ENCODE measurements around the gene PSMB4.
"Not testable (repeated sequence)": the region's sequence is repeated elsewhere in the genome, so short reads cannot be mapped to it uniquely, and the experiment has no call there.

The PSMB4 gene

DNA sequence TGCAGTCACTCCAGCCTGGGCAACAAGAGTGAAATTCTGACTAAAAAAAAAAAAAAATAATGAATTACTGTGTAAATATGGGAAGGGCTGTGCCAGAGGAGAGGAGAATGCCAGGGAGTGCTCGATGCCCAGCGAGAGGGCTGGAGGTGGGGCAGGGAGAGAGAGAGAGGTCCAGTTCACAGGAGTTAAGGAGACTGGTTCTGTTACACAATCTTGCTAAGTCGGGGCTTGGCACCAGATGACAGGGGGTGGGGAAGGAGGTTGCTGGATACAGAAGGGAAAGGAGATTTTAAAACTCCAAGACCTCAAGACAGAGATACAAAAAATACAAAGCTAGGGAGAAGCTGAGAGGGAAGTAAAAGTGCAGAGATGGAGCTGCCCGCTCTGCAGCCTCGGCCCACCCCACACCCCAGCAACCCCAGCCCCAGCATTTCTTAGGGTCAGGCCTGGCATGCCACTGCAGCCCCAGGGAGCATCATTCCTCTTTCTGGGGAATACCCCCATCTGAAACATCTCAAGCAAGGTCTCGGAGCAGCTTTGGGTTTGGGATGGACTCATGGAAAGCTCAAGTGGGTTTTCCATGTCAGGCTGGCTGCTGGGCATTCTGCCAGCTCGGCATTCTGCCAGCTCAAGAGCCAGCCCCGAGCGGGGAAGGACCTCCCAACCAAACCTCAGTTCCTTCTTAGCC lies 27.9 kb upstream of the PSMB4 start:
- DNase-seq (ENCODE audit: low spot score in 2 of 2) = peak in 1 of 2 experiments; percentile 22
- Histone ChIP-seq H3K4me3 (no peak overlapping the region), H3K27me3 (ENCODE audit: low read depth) (no peaks in the 10 kb centered on the region)

GRCh38 chr1:151372058-151372934 lies 27.1 kb upstream of the PSMB4 start, which contains the start of gene SELENBP1:
Gene SELENBP1 (minus strand): TSS chr1:151372705. CDS start chr1:151372641, 64 bp downstream.
- Histone ChIP-seq H3K4me3 (peak within 1 kb of the TSS; percentile 14), H3K27me3 (ENCODE audit: low read depth) (no peaks in the 10 kb centered on the region), H3K4me1 (0 out of 2 replicates have a peak, but pooled peaks cover 2% of the 10 kb centered on the region), H3K9me3 (no peaks in the 10 kb centered on the region), H3K36me3 (replicated peaks) (no peaks in the 10 kb centered on the region)
- peak; percentile 8 to 53 for DNase-seq (ENCODE audit: low spot score in 2 of 2)
- in situ Hi-C loops (cut with MboI; ENCODE audit: low sequenced_read_pairs) = no loop called here

More for the DNA sequence above, 27.9 kb upstream of the PSMB4 start:
- Histone ChIP-seq H3K9me3 (no peaks in the 10 kb centered on the region), H3K36me3 (replicated peaks) (no peaks in the 10 kb centered on the region), H3K4me1 (0 out of 2 replicates have a peak, but pooled peaks cover 2% of the 10 kb centered on the region)
- in situ Hi-C loops (cut with MboI; ENCODE audit: low sequenced_read_pairs) = no loop called here

GRCh38 chr1:151373196-151373595 lies 26.2 kb upstream of the PSMB4 start:
- Histone ChIP-seq H3K27me3 (ENCODE audit: low read depth) (no peaks in the 10 kb centered on the region), H3K9me3 (no peaks in the 10 kb centered on the region), H3K4me1 (0 out of 2 replicates have a peak, but pooled peaks cover 2% of the 10 kb centered on the region), H3K36me3 (replicated peaks) (no peaks in the 10 kb centered on the region), H3K4me3 (no peak overlapping the region)
- in situ Hi-C loops (cut with MboI; ENCODE audit: low sequenced_read_pairs) = no loop called here
- DNase-seq (ENCODE audit: low spot score in 2 of 2) = no peak

DNA sequence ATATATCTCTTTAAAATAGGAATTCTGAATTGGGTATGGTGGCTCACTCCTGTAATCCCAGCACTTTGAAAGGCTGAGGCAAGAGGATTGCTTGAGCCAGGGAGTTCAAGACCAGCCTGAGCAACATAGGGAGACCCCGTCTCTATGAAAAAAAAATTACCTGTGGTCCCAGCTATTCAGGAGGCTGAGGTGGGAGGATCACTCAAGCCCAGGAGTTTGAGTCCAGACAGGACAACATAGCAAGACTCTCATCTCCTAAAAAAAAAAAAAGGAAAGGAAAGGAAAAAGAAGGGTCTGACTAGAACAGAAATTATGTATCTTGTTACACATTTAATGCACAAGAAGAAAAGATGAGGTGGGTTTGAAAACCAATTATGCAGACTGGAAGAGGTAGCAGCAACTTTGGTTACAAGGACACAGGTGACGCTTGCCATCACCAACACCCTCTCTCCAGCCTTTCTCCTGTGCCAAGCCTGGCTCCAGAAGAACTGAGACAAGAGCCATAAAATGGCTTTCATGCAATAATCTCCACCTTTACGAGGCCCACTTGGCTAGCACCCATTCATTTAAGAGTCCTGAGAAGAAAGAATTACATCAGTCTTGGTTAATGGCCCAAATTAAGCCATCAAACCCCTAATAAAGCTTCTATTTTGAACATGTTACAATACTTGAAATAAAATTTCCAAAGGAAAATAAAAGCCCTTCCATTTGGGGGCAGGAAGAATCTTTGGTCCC lies 22.1 kb upstream of the PSMB4 start:
- Histone ChIP-seq H3K27me3 (ENCODE audit: low read depth) (no peaks in the 10 kb centered on the region), H3K4me3 (no peak overlapping the region), H3K4me1 (no peaks in the 10 kb centered on the region), H3K9me3 (no peaks in the 10 kb centered on the region), H3K36me3 (replicated peaks) (no peaks in the 10 kb centered on the region)
- in situ Hi-C loops (cut with MboI; ENCODE audit: low sequenced_read_pairs) = no loop called here
- peak in 1 of 2 experiments; percentile 12 for DNase-seq (ENCODE audit: low spot score in 2 of 2)

DNA sequence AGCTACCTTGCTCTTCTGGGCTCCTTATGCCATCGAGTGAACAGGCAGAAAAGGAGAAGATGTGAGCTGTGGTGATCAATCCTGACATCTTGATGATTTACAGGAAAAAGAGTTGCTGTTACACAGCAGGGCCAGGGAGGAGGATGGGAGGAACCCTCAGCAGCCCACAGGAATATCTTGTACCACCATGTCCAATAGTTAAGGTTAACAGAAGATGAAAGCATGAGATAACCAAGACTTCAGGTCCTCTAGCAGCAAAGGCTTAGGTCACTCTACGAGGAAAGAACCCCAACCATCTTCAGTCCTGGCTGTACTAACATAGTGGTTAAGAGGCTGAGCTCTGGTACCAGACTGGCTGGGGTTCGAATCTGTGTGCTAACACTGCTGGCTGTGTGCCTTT lies 14.8 kb upstream of the PSMB4 start:
- H3K4me1 ChIP-seq = no peaks in the 10 kb centered on the region
- no peak for DNase-seq (ENCODE audit: low spot score in 2 of 2)
- no peak overlapping the region for H3K4me3 ChIP-seq
- H3K36me3 ChIP-seq (replicated peaks) = no peaks in the 10 kb centered on the region
- H3K9me3 ChIP-seq = no peaks in the 10 kb centered on the region
- in situ Hi-C loops (cut with MboI; ENCODE audit: low sequenced_read_pairs) = no loop called here
- no peaks in the 10 kb centered on the region for H3K27me3 ChIP-seq (ENCODE audit: low read depth)

DNA sequence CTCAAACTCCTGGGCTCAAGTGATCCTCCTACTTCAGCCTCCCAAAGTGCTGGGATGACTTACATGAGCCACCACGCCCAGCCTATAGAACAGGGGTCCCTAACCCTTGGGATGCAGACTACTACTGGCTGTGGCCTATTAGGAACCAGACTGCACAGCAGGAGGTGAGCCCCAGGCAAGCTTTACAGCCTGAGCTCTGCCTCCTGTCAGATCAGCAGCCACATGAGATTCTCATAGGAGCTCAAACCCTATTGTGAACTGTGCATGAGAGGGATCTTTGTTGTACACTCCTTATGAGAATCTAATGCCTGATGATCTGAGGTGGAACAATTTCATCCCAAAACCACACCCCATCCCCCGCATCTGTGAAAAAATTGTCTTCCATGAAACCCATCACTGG lies 13.4 kb upstream of the PSMB4 start:
- DNase-seq (ENCODE audit: low spot score in 2 of 2) = no peak
- no peaks in the 10 kb centered on the region for H3K27me3 ChIP-seq (ENCODE audit: low read depth)
- in situ Hi-C loops (cut with MboI; ENCODE audit: low sequenced_read_pairs) = no loop called here

DNA sequence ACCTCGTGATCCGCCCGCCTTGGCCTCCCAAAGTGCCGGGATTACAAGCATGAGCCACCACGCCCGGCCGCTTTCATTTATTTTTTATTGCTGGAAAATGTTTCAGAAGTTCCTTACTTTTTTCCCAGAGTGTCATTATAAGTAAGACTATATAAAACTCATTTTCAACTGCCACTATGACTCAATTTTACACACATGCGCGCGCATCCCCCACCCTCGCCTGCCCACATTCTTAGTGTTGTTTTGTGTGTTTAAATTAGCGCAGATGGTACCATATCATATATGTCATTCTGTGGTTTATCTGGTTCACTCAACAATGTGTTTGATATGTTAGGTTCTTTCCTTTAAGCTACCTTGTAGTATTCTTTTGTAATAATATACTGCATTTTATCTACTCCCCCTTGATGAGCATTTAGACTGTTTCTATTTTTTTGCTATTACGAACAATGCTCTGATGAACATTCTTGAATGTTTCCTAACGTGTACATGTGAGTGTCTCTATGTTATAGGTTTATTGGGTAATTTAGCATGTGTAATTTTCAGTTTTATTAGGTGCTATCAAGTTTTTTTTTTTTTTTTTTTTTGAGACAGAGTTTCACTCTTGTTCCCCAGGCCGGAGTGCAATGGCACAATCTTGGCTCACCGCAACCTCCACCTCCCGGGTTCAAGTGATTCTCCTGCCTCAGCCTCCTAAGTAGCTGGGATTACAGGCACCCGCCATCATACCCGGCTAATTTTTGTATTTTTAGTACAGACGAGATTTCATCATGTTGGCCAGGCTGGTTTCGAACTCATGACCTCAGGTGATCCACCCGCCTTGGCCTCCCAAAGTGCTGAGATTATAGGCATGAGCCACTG lies 8.9 kb upstream of the PSMB4 start:
- H3K27me3 ChIP-seq (ENCODE audit: low read depth); in situ Hi-C loops (cut with MboI; ENCODE audit: low sequenced_read_pairs); H3K36me3 ChIP-seq (replicated peaks); H3K9me3 ChIP-seq; H3K4me3 ChIP-seq; DNase-seq (ENCODE audit: low spot score in 2 of 2); H3K4me1 ChIP-seq: not testable (repeated sequence)

More for the DNA sequence above, 13.4 kb upstream of the PSMB4 start:
- no peaks in the 10 kb centered on the region for H3K4me1 ChIP-seq
- no peaks in the 10 kb centered on the region for H3K9me3 ChIP-seq
- no peaks in the 10 kb centered on the region for H3K36me3 ChIP-seq (replicated peaks)
- H3K4me3 ChIP-seq = no peak overlapping the region

- H3K4me1 ChIP-seq = no peaks in the 10 kb centered on the region
- in situ Hi-C loops (cut with MboI; ENCODE audit: low sequenced_read_pairs) = no loop called here
- H3K36me3 ChIP-seq (replicated peaks) = no peaks in the 10 kb centered on the region
- no peak overlapping the region for H3K4me3 ChIP-seq
- H3K27me3 ChIP-seq (ENCODE audit: low read depth) = peaks cover 4% of the 10 kb centered on the region; the same call in 1 of the 2 replicates
- no peak for DNase-seq (ENCODE audit: low spot score in 2 of 2)
- H3K9me3 ChIP-seq = no peaks in the 10 kb centered on the region
Measured at GRCh38 chr1:151391079-151391563, 8.3 kb upstream of the PSMB4 start.

DNA sequence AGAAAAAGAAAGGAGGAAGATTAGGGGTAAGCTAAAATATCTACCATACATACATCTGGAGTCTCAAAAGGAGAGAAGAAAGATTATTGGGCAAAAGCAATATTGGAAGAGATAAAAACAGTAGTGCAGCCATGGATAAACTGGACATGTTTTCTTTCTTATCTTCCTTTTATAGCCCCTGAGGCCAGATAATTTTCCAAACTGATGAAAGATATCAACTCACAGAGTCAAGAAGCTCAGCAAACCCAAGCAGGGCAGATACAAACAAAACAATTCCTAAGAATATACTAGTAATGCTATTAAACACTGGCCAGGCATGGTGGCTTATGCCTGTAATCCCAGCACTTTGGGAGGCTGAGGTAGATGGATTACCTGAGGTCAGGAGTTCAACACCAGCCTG lies 5.8 kb upstream of the PSMB4 start:
- Histone ChIP-seq H3K36me3 (replicated peaks) (no peaks in the 10 kb centered on the region), H3K4me1 (no peaks in the 10 kb centered on the region), H3K4me3 (no peak overlapping the region), H3K9me3 (no peaks in the 10 kb centered on the region), H3K27me3 (ENCODE audit: low read depth) (peaks cover 4% of the 10 kb centered on the region; the same call in 1 of the 2 replicates)
- no peak for DNase-seq (ENCODE audit: low spot score in 2 of 2)
- in situ Hi-C loops (cut with MboI; ENCODE audit: low sequenced_read_pairs) = no loop called here

GRCh38 chr1:151396265-151396664 lies 3.1 kb upstream of the PSMB4 start:
- H3K9me3 ChIP-seq; H3K4me3 ChIP-seq; in situ Hi-C loops (cut with MboI; ENCODE audit: low sequenced_read_pairs); DNase-seq (ENCODE audit: low spot score in 2 of 2); H3K27me3 ChIP-seq (ENCODE audit: low read depth); H3K4me1 ChIP-seq: not testable (repeated sequence)
- peaks cover 11% of the 10 kb centered on the region for H3K36me3 ChIP-seq (replicated peaks)

DNA sequence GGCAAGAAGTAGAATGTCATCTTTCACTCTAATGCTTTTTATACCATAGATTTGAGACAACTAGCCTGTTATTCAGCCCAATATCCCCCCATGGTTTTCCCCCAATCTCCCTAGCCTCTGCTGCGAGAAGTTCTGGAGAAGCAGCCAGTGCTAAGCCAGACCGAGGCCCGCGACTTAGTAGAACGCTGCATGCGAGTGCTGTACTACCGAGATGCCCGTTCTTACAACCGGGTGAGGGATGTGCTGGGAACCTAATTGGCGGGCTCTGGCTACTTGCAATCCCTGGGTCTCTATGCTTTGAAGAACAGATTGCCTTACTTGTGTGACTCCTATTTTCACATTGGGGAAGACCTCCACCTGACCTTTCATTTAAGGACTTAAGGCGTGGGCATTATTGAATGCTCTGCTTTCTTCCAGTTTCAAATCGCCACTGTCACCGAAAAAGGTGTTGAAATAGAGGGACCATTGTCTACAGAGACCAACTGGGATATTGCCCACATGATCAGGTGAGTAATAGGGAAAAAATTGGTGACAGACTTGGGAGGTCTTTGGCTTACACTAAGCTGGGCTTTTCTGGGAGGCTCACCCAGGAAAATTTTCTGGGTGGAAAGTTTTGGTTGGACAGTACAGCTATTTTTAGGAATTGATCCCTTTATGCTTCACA lies 1.9 kb downstream of the PSMB4 start:
- H3K4me3 ChIP-seq = no peak overlapping the region
- in situ Hi-C loops (cut with MboI; ENCODE audit: low sequenced_read_pairs) = no loop called here
- H3K4me1 ChIP-seq = peaks cover 7% of the 10 kb centered on the region
- no peaks in the 10 kb centered on the region for H3K9me3 ChIP-seq
- H3K36me3 ChIP-seq (replicated peaks) = peaks cover 51% of the 10 kb centered on the region
- DNase-seq (ENCODE audit: low spot score in 2 of 2) = no peak
- no peaks in the 10 kb centered on the region for H3K27me3 ChIP-seq (ENCODE audit: low read depth)

DNA sequence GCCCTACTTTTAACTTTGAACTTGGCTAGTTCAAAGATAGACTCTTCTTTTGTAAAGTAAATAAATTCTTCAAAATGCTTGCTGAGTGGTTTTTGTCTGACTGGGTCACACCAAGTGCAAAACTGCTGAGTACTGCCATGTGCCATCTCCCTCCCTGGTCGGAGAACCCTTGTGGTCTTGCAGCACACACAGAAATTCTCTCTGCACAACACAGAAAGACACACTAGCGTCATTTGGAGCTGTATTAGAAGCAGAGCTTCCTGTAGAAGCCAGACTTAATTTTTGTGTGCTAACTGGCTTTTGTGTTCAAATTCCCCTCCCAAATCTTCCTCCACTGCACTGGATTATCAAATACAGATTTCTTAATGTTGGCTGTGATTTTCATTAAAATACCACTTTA lies 2.5 kb downstream of the PSMB4 start:
- H3K27me3 ChIP-seq (ENCODE audit: low read depth) = no peaks in the 10 kb centered on the region
- in situ Hi-C loops (cut with MboI; ENCODE audit: low sequenced_read_pairs) = no loop called here
- H3K4me3 ChIP-seq = no peak overlapping the region
- DNase-seq (ENCODE audit: low spot score in 2 of 2) = no peak
- peaks cover 7% of the 10 kb centered on the region for H3K4me1 ChIP-seq
- H3K9me3 ChIP-seq = no peaks in the 10 kb centered on the region
- peaks cover 57% of the 10 kb centered on the region for H3K36me3 ChIP-seq (replicated peaks)

Measured in HAP-1 (cell line).